DMS79 treated with DMSO at 0.1 percent for 48 hours (cell line): ENCODE data around the gene TRAK1.
A peak's percentile ranks its signal among the peaks of the same experiment; 100 is the strongest.
"Not testable (repeated sequence)": the region's sequence is repeated elsewhere in the genome, so short reads cannot be mapped to it uniquely, and the experiment has no call there.

Source experiments
- DNase-seq: peaks from one replicate; lab custom pipeline; 2025; lab: John Stamatoyannopoulos, UW

Gene TRAK1

DNA sequence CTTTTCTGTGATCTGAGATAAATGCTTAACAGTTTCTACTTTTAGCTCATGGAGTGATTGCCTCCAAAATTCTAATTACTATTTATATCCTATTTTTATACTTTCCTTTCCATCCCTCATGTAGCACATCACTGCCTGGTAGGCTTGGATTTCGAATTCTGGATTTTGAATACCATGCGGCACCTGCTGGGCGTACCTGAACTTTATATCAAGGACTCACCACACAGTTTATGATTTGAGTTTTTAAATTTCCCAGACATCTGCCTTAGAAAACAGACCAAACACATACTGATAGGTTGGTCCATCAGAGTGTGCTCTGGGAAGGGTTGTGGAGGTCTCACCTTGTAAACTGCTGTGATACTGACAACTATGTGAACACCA, 6.4 kb downstream of the TRAK1 start:
- DNase-seq: no peak

DNA sequence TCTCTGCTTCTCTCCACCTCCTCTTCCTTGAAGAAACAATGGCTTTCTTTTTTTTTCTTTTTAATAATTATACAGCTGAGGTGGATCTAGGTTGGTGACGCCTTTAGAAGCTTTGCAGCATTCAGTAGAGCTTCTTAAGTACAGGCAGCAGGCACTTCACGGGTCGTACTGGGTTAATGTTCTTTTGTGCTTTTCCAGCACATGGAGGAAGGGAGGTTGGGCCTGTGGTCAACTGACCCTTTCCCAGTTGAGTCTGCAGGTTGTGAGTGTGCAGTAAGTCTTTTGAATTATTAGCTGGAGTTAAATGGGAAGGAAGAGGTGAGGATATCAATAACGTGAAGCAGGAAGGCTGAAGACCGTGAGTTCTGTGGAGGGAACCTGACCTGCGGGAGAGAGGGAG, 7.0 kb downstream of the TRAK1 start:
- no peak for DNase-seq

- DNase-seq: no peak
These were observed 8.0 kb downstream of the TRAK1 start for GRCh38 chr3:42099020-42099765.

DNA sequence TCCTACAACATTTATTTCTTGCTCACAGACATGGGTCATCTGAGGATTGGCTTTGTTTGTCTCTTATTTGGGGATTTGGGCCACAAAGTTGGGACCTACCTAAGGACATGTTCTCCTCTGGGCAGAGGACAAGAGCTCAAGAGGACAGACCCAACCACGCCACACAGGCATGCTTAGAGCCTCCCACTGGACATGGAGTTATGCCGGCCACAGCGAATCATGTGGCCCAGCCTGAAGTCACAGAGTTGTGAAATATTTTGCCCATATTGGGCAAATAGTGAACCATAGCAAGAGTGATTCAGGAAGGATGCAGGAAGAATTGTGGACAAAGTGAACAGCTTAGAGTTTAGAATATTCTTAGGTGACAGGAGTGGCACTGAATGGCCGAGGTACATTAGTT, 9.9 kb downstream of the TRAK1 start:
- DNase-seq: no peak

GRCh38 chr3:42101481-42101880, 10.3 kb downstream of the TRAK1 start:
- no peak for DNase-seq

- DNase-seq: no peak
These were observed 11.4 kb downstream of the TRAK1 start for GRCh38 chr3:42102571-42102970.

DNA sequence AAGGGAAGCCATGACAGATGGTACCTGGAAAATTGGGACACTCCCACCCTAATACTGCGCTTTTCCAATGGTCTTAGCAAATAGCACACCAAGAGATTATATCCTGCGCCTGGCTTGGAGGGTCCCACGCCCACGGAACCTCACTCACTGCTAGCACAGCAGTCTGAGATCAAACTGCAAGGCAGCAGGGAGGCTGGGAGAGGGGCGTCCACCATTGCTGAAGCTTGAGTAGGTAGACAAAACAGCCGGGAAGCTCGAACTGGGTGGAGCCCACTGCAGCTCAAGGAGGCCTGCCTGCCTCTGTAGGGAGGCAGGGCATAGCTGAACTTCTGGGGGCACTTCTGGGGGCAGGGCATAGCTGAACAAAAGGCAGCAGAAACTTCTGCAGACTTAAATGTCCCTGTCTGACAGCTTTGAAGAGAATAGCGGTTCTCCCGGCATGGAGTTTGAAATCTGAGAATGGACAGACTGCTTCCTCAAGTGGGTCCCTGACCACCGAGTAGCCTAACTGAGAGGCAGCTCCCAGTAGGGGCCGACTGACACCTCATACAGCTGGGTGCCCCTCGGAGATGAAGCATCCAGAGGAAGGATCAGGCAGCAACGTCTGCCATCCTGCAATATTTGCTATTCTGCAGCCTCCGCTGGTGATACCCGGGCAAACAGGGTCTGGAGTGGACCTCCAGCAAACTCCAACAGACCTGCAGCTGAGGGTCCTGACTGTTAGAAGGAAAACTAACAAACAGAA, 12.9 kb downstream of the TRAK1 start:
- DNase-seq: not testable (repeated sequence)

- DNase-seq: not testable (repeated sequence)
These were observed 14.8 kb downstream of the TRAK1 start for GRCh38 chr3:42105994-42106393.

GRCh38 chr3:42106646-42107045, 15.5 kb downstream of the TRAK1 start:
- DNase-seq: no peak

GRCh38 chr3:42110631-42111030, 19.5 kb downstream of the TRAK1 start:
- no peak for DNase-seq

DNA sequence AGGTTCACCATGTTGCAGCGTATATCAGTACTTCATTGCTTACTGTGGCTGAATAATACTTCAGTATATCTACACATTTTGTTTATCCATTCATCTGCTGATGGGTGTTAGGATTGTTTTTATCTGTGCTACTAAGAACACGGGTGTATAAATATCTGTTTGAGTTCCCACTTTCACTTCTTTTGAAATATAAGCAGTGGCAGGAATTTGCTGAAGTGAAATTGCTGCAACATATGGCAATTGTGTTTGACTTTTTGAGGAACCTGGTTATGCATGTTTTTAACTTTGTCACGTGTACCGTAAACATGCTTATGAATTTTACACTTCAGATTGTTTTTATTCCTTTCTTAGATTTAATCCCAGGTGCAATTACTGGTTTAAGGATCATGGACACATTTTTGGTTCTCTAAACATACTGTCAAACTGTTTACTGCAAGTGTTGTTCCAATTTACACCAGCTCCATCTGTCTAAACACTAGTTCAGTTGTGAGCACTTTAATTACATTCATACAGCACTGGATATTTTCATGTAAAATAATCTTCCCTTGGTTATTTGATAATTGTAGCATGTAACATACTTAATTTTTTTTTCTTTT, 23.1 kb downstream of the TRAK1 start:
- DNase-seq: no peak

DNA sequence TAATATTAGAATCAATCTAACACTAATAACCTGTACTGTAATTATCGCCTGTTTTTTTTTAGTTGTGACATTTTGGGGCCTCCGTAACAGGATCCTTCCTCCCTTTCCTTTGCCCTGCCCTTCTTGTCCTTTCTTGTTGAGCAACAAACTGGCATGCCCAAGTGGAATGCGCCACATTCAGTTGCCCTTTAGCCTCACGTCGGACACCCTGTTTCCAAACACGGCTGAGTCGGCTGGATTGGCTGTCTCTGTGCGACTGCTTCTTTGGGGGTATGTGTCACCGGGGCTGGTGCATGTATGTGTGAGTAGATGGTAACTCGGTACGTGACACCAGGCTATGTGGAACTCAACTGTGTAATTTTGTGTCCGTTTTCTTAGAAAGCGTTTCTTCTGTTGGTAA, 24.1 kb downstream of the TRAK1 start:
- no peak for DNase-seq

- DNase-seq: no peak
These were observed 24.8 kb downstream of the TRAK1 start for GRCh38 chr3:42115946-42116345.

GRCh38 chr3:42116466-42116865, 25.3 kb downstream of the TRAK1 start:
- no peak for DNase-seq

DNA sequence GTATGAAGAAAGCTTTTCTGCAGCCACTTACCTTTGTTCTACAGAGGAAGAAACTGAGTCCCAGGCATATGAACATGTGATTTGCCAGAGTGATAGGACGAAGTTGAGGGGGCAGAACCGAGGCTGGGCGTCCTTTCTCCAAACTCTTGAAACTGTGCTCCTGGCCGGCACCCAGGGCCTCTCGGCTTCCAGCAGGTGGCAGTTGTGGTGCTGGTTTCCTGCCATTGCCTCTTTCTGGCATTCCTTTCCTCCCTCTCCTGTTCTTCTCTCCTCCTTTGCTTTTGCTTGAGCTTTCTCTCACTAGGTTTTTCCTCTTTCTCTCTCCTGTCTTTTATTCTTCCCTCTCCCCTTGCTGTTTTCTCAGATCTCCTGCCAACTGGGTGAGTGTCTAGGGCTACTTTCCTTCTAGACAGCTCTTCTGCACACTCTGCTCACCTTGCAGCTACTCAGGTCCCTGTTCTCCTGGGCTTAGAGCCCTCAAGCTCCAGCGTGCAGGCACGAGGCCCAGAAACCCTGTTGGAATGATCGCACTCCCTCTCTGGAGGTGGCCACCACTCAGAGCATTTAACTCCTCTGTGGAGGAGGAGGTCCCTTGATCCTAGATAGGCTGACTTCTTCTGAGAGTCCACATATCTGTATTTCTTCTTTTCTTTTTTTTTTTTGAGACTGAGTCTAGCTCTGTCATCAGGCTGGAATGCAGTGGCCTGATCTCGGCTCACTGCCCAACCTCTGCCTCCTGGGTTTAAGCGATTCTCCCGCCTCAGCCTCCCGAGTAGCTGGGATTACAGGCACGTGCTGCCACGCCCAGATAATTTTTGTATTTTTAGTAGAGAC, 26.2 kb downstream of the TRAK1 start:
- peak; percentile 1 for DNase-seq

GRCh38 chr3:42118762-42119361, 27.7 kb downstream of the TRAK1 start:
- DNase-seq: no peak

GRCh38 chr3:42119561-42120355, 28.6 kb downstream of the TRAK1 start:
- DNase-seq: no peak

- DNase-seq: no peak
These were observed 29.7 kb downstream of the TRAK1 start for GRCh38 chr3:42120866-42121265.

DNA sequence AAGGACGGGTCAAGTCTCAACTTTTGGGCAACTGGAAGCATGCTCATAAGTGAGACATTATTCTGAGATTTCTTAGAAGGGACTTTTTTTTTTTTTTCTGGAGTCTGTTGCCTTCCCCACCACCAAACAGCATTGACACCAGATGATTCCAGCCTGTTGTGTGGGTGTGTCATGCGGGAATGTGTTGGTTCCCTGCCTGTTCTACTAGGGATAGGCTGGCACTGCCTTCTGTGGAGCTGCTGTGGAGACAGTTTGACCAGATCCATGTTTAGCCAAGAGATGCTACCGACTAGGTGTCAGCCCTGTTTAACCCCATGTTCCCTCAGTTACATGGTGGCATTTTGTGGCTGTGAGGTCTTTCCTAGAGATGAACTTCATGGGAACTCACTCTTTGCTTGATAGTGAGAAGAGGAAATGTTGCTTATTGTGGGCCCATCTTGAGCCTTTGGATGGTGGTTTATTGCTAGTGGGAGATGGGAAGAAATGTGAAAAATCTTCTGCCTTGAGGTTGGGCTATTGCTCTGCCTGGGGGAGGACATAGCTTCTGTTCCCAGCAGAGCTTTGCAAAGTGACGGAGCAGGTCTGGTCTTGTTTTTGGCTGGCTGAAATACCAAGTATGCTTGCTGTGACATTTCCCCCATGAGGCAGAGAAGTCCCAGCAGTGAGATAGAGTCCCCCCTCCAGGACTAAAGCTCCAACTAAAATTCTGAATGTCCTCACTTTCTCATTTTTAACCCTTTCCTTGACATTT, 31.3 kb downstream of the TRAK1 start:
- no peak for DNase-seq

DNA sequence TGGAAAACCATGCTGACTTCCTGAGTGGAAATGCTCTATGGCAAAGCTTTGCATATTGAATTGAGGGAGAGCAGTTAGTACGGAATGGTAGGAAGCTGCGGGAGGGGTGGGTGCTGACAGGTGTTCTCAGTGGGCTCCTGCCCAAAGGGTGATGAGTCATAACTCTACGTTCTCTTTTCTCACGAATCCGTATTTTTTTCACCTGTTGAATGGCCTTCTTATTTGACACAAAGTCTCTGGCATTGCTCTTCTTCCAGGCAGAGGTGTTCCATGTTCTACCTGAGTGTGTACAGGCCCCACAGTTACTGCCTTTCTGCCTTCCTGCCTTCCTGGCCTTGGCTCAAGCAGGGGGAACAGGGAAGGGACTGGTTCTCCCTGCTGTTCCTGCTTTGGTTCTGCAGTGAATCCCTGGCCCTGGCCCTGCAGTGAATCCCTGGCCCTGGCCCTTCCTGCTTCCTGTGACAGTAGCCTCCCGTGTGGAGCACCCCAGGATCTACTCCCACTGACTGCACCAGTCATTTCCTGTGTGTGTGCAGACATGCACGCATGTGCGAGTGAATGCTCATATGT, 31.9 kb downstream of the TRAK1 start:
- DNase-seq: no peak
